Caki2 (cell line): Measurements from ENCODE around the gene NFYA. TPM values are rescaled to one million over a fixed set of nuclear protein-coding genes. Genes with fewer than 3 reads are reported as not detected.

Experiments
- DNase-seq: peaks from one replicate; pipeline ENCODE4 v3.0.0-alpha.2; 2015; ENCODE audit warnings: low read depth
- in situ Hi-C: cut with HindIII; loops from 2 replicates; pipeline ENCODE4 v1.10.0; 2016; ENCODE audit warnings: low sequenced_read_pairs, low pct_unique_long_range_greater_than_20kb, mixed read lengths
- total RNA-seq: library from RNA; depleted of rRNA; stranded (reverse); fragments of >200 nt; shearing (Covaris generic); gene quantifications from 2 replicates; pipeline ENCODE4 v1.2.3, GENCODE V29; 2014; ENCODE audit warnings: low replicate concordance; rRNA removed

The NFYA gene
- total RNA-seq = 25.7 and 29.6 TPM in 2 replicates

GRCh38 chr6:41072836-41073202 is at the start of gene NFYA:
Gene NFYA, plus strand, starts transcription at chr6:41072974. Its CDS starts 6,116 bp downstream, at chr6:41079090.
- no peak for DNase-seq
- in situ Hi-C loops = no loop called here

GRCh38 chr6:41023114-41023513 is 49.7 kb upstream of the NFYA start:
- in situ Hi-C loops = no loop called here
- no peak for DNase-seq

GRCh38 chr6:41025966-41026530 is 46.7 kb upstream of the NFYA start:
- in situ Hi-C loops = no loop called here
- DNase-seq = no peak

- peak; percentile 10 for DNase-seq
- in situ Hi-C loops = no loop called here
Measured at GRCh38 chr6:41027241-41027640, 45.5 kb upstream of the NFYA start.

- in situ Hi-C loops = no loop called here
- DNase-seq = peak; percentile 85
Measured at GRCh38 chr6:41027799-41028560, 44.8 kb upstream of the NFYA start.

- no peak for DNase-seq
- in situ Hi-C loops = no loop called here
Measured at GRCh38 chr6:41028561-41029412, 44.0 kb upstream of the NFYA start.

GRCh38 chr6:41032830-41033229 is 39.9 kb upstream of the NFYA start:
- in situ Hi-C loops = no loop called here
- no peak for DNase-seq

GRCh38 chr6:41033776-41034175 is 39.0 kb upstream of the NFYA start:
- DNase-seq = no peak
- in situ Hi-C loops = no loop called here

- DNase-seq = peak; percentile 13
- in situ Hi-C loops = no loop called here
Measured at GRCh38 chr6:41036186-41036585, 36.6 kb upstream of the NFYA start.

GRCh38 chr6:41036601-41037000 is 36.2 kb upstream of the NFYA start:
- in situ Hi-C loops = no loop called here
- DNase-seq = peak; percentile 16

- DNase-seq = no peak
- in situ Hi-C loops = no loop called here
Measured at GRCh38 chr6:41037107-41037900, 35.5 kb upstream of the NFYA start.

GRCh38 chr6:41038205-41038604 is 34.6 kb upstream of the NFYA start:
- in situ Hi-C loops = no loop called here
- no peak for DNase-seq

GRCh38 chr6:41039060-41039998 is 33.4 kb upstream of the NFYA start, which contains the start of gene UNC5CL:
Gene UNC5CL, minus strand, starts transcription at chr6:41039221. Its CDS starts 4,147 bp downstream, at chr6:41035074.
- DNase-seq = peak; percentile 78
- in situ Hi-C loops = no loop called here

- DNase-seq = peak; percentile 95
- in situ Hi-C loops = no loop called here
Measured at GRCh38 chr6:41040101-41040939, 32.5 kb upstream of the NFYA start.

- DNase-seq = no peak
- in situ Hi-C loops = no loop called here
Measured at GRCh38 chr6:41040940-41041536, 31.7 kb upstream of the NFYA start.
